MCF 10A (cell line): ENCODE data around the gene SF3A2. TPM values are rescaled to one million over a fixed set of nuclear protein-coding genes. Genes with fewer than 3 reads are reported as not detected.

ENCODE experiments used
- BruUV-seq: library from RNA; stranded (reverse); fragments of 400-500 nt; replicated peaks from 2 replicates; lab custom pipeline; 2021; lab: Mats Ljungman, UMichigan
- CTCF ChIA-PET: fragments of 300-600 bp; sonication (Branson Sonifier 250); formaldehyde crosslinking; extraction: SDS; loops from one replicate; lab custom pipeline; 2021; ENCODE audit warnings: antibody characterized with exemption, inconsistent platforms; lab: Yijun Ruan, JAX
- POLR2A ChIA-PET: fragments of 300-600, 350-650 bp; sonication (Branson Sonifier 250); formaldehyde crosslinking; extraction: SDS; loops from one replicate; lab custom pipeline; 2020; ENCODE audit warnings: antibody characterized with exemption, inconsistent platforms; lab: Yijun Ruan, JAX
- DNase-seq: peaks from one replicate; pipeline ENCODE4 v3.0.0-alpha.2; 2018; ENCODE audit not compliant: unreplicated experiment
- H3K27ac Mint-ChIP-seq: one replicate; pipeline ENCODE4 v1.8.0; 2022; ENCODE audit warnings: mild to moderate bottlenecking, low read depth, mixed read lengths; ENCODE audit not compliant: unreplicated experiment
- H3K27me3 Mint-ChIP-seq: one replicate; pipeline ENCODE4 v1.8.0; 2022; ENCODE audit warnings: mixed read lengths; ENCODE audit not compliant: insufficient read depth, unreplicated experiment
- H3K36me3 Mint-ChIP-seq: one replicate; pipeline ENCODE4 v1.8.0; 2022; ENCODE audit warnings: mild to moderate bottlenecking, moderate library complexity, mixed read lengths; ENCODE audit not compliant: insufficient read depth, unreplicated experiment
- H3K4me1 Mint-ChIP-seq: one replicate; pipeline ENCODE4 v1.8.0; 2022; ENCODE audit warnings: mixed read lengths; ENCODE audit not compliant: insufficient read depth, unreplicated experiment
- H3K4me3 Mint-ChIP-seq: one replicate; pipeline ENCODE4 v1.8.0; 2022; ENCODE audit warnings: mild to moderate bottlenecking, moderate library complexity, mixed read lengths; ENCODE audit not compliant: unreplicated experiment
- H3K9me3 Mint-ChIP-seq: one replicate; pipeline ENCODE4 v1.8.0; 2022; ENCODE audit warnings: mixed read lengths; ENCODE audit not compliant: unreplicated experiment
- intact Hi-C: fragments of 100-400 bp; cut with micrococcal nuclease; formaldehyde crosslinking; loops from 2 replicates; pipeline ENCODE4 v1.14.1; 2022
- total RNA-seq: library from RNA; stranded (reverse); gene quantifications from 2 replicates; pipeline ENCODE4 v1.2.3, GENCODE V29; 2022
- TF ChIP-seq, protein P1 (sequence below): fragments of 200-600 bp; IDR thresholded peaks from one replicate; pipeline ENCODE4 v1.8.0; 2022; ENCODE audit warnings: antibody characterized with exemption, mild to moderate bottlenecking; ENCODE audit not compliant: unreplicated experiment

SF3A2 gene
- total RNA-seq, 1 experiment from 2014 or later = 101 TPM

DNA sequence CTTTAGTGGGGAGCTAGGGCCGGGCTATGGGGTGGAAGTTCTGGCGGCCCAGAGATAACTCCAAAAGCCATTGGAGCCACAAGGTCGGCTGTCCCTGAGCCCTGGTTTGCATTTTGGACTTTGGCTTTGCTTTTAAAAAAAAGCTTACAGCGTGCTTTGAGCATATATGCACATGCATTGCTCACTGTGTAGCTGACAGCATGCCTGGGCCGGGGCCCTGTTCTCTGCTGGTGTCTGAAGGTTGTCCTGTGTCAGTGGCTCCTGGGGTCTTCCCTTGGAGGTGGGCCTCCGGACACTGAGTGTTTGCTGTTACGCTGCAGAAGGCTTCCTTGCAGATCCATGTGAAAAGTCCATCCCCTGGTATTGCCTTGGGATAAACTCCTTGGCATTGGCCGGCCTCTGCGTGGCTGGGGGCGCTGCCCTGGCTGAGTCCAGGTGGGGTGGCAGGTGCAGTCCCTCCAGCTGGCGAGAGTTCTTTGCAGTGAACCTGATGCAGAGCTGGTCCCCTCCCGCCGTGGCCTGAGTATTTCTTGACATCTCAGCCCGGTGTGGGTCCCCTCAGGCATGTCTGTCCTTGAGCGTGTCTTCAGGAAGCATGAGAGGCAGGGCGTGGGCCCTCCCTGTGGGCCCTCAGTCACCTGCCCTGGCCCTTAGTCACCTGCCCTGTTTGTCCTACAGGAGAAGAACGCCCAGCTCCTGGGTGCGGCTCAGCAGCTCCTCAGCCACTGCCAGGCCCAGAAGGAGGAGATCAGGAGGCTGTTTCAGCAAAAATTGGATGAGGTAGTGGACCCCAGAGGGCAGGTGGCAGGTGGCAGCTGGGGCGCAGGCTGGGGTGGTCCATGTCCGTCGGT lies 23.5 kb upstream of the SF3A2 start:
- Mint-ChIP-seq H3K4me3 (no peak overlapping the region), H3K9me3 (no peaks in the 10 kb centered on the region), H3K36me3 (peaks cover 55% of the 10 kb centered on the region), H3K27me3 (no peaks in the 10 kb centered on the region), H3K27ac (peak overlapping the region; percentile 37), H3K4me1 (peaks cover 6% of the 10 kb centered on the region)
- BruUV-seq = no TSS peak
- POLR2A ChIA-PET = interaction anchor here (0.6 kb wide), 1 partner anchor 65 kb away, joined by 3 read pairs; no protein-coding TSS in a partner anchor
- TF ChIP-seq, protein P1, sequence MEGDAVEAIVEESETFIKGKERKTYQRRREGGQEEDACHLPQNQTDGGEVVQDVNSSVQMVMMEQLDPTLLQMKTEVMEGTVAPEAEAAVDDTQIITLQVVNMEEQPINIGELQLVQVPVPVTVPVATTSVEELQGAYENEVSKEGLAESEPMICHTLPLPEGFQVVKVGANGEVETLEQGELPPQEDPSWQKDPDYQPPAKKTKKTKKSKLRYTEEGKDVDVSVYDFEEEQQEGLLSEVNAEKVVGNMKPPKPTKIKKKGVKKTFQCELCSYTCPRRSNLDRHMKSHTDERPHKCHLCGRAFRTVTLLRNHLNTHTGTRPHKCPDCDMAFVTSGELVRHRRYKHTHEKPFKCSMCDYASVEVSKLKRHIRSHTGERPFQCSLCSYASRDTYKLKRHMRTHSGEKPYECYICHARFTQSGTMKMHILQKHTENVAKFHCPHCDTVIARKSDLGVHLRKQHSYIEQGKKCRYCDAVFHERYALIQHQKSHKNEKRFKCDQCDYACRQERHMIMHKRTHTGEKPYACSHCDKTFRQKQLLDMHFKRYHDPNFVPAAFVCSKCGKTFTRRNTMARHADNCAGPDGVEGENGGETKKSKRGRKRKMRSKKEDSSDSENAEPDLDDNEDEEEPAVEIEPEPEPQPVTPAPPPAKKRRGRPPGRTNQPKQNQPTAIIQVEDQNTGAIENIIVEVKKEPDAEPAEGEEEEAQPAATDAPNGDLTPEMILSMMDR = no peak
- DNase-seq = no peak
- CTCF ChIA-PET = interaction anchor here (0.6 to 1.2 kb wide), 4 partner anchors 21 to 179 kb away, joined by 3 read pairs; no protein-coding TSS in a partner anchor
- intact Hi-C loops = no loop called here

DNA sequence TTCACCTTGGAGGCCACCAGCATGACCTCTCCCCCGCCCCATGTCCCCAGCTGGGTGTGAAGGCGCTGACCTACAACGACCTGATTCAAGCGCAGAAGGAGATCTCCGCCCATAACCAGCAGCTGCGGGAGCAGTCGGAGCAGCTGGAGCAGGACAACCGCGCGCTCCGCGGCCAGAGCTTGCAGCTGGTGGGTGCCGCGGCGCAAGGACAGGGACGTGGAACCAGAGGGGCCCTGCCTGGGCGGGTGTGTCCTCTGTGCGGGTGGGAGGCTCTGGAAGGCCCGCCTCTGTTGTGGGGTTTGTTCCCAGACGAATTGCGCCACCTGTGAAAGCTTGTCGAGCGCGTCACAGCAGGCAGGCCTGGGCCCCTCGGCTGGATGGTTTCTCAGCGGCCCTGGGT lies 22.8 kb upstream of the SF3A2 start:
- CTCF ChIA-PET = interaction anchor here (0.5 to 1.2 kb wide), 2 partner anchors 36 to 58 kb away, joined by 3 read pairs; no protein-coding TSS in a partner anchor
- peak overlapping the region; percentile 37 for H3K27ac Mint-ChIP-seq
- POLR2A ChIA-PET = interaction anchor here (0.6 kb wide), 1 partner anchor 64 kb away, joined by 3 read pairs; no protein-coding TSS in a partner anchor
- TF ChIP-seq, protein P1 = no peak
- peaks cover 61% of the 10 kb centered on the region for H3K36me3 Mint-ChIP-seq
- DNase-seq = no peak
- no peak overlapping the region for H3K4me3 Mint-ChIP-seq
- no peaks in the 10 kb centered on the region for H3K9me3 Mint-ChIP-seq
- H3K4me1 Mint-ChIP-seq = peaks cover 6% of the 10 kb centered on the region
- intact Hi-C loops = no loop called here
- no TSS peak for BruUV-seq
- H3K27me3 Mint-ChIP-seq = no peaks in the 10 kb centered on the region

DNA sequence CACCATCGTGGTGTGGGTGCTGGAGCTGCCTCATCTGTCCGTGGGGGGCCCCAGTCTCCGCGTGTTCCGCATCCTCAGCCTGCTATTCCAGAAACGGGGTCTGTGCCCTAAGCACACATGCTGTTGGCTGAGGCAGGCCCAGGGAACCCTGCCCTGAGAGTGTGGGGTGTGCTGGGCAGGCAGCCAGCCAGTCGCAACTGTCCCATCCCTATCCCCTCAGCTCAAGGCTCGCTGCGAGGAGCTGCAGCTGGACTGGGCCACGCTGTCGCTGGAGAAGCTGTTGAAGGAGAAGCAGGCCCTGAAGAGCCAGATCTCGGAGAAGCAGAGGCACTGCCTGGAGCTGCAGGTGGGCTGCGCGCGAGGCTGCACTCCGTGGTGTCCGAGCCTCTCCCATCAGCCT lies 22.4 kb upstream of the SF3A2 start:
- H3K9me3 Mint-ChIP-seq = no peaks in the 10 kb centered on the region
- intact Hi-C loops = no loop called here
- no TSS peak for BruUV-seq
- ChIA-PET POLR2A (no interaction called here), CTCF (interaction anchor here (0.5 to 1.4 kb wide), 2 partner anchors 21 to 36 kb away, joined by 3 to 9 read pairs; partner anchors contain the start of gene PLEKHJ1)
- peaks cover 6% of the 10 kb centered on the region for H3K4me1 Mint-ChIP-seq
- H3K27ac Mint-ChIP-seq = no peak overlapping the region
- no peaks in the 10 kb centered on the region for H3K27me3 Mint-ChIP-seq
- H3K36me3 Mint-ChIP-seq = peaks cover 66% of the 10 kb centered on the region
- H3K4me3 Mint-ChIP-seq = no peak overlapping the region
- DNase-seq = no peak
- TF ChIP-seq, protein P1 = no peak

DNA sequence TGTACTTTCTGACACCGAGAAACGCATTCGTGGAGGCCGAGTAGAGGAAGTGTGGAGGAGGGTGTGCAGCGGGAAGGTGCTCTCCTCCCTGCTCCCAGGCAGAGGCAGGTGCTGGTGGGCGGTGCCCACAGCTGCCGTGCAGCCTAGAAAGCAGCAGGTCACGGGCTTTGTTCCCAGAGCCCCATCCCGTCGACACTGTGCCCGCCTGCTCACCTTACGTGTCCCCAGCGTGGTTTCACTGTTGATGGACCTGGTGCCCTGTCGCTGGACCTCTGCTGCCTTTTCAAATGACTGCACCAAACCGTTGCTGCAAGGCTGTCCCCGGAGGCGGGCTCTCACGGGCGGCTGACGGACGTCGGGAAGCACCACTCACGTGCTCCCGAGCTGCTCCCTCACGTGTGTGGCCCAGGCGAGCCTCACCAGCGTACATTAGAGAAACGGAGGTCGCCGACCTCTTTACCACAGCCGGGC lies 21.3 kb upstream of the SF3A2 start:
- Mint-ChIP-seq H3K27ac (no peak overlapping the region), H3K4me3 (no peak overlapping the region), H3K36me3 (peaks cover 69% of the 10 kb centered on the region), H3K4me1 (peaks cover 6% of the 10 kb centered on the region), H3K9me3 (no peaks in the 10 kb centered on the region), H3K27me3 (no peaks in the 10 kb centered on the region)
- ChIA-PET CTCF (interaction anchor here (0.5 to 1.4 kb wide), 4 partner anchors 14 to 118 kb away, joined by 3 to 9 read pairs (median 3); partner anchors contain the start of gene PLEKHJ1), POLR2A (interaction anchor here (1.2 kb wide), 1 partner anchor 20 kb away, joined by 3 read pairs; no protein-coding TSS in a partner anchor)
- intact Hi-C loops = no loop called here
- BruUV-seq = no TSS peak
- TF ChIP-seq, protein P1 = no peak
- no peak for DNase-seq
